HEK293T (cell line): Measurements from ENCODE around the gene COL5A1.

Source experiments
- FOXK2 ChIP-seq: fragments of 450-650 bp; IDR thresholded peaks from 2 replicates; pipeline ENCODE4 v1.6.1; 2016; ENCODE audit warnings: mild to moderate bottlenecking
- NFRKB ChIP-seq: fragments of 450-650 bp; IDR thresholded peaks from 2 replicates; pipeline ENCODE4 v1.6.1; 2016; ENCODE audit warnings: mild to moderate bottlenecking, moderate library complexity
- SP1 ChIP-seq: fragments of 450-650 bp; IDR thresholded peaks from 2 replicates; pipeline ENCODE4 v1.6.1; 2017

DNA sequence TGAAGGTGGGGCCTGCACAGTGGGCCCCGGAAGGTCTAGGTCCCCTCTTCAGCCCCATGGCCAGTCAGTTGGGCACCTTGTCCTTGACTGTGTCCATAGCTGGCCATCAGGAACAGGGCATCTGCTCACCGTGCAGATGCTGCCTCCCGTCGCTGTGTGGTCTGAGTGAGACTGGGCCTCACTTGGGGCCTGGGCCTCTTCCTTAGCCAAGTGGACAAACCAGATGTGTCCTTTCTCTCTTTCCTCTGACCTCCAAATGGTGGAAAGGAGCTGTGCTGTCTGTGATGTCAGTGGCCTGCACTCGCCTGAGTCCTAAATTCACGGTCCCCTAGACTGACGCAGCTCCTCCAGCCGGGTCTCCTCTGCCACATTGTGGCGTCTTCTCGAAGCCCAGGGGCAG lies 114.5 kb downstream of the COL5A1 start:
- TF ChIP-seq FOXK2 = no peak
- TF ChIP-seq NFRKB = no peak
- TF ChIP-seq SP1 = no peak
